HepG2 (cell line): ENCODE data around the gene PIK3R4. TPM values are rescaled to one million over a fixed set of nuclear protein-coding genes. Genes with fewer than 3 reads are reported as not detected.

Source experiments
- FOXP1 ChIP-seq, 2 experiments: fragments of 450-650 bp in 1 of 2; IDR thresholded peaks; 2 replicates each; pipeline ENCODE4 v1.6.1; 2017 to 2018; ENCODE audit warnings: antibody characterized with exemption in 1 of 2
- MED8 ChIP-seq: sonication (generic); formaldehyde crosslinking; IDR thresholded peaks from 2 replicates; pipeline ENCODE4 v1.8.1; 2023; ENCODE audit warnings: mild to moderate bottlenecking, missing genetic modification reagents; ENCODE audit not compliant: insufficient replicate concordance
- NAIF1 ChIP-seq: sonication (generic); formaldehyde crosslinking; IDR thresholded peaks from 2 replicates; pipeline ENCODE4 v1.5.0; 2020; ENCODE audit warnings: mild to moderate bottlenecking, missing genetic modification reagents, borderline replicate concordance
- NFE2L2 ChIP-seq: fragments of 150-350 bp; IDR thresholded peaks from 2 replicates; pipeline ENCODE4 v1.6.1; 2014; ENCODE audit warnings: low read length
- NR2F2 ChIP-seq: IDR thresholded peaks from 2 replicates; pipeline ENCODE4 v1.6.1; 2012; ENCODE audit warnings: low read depth, inconsistent platforms, borderline replicate concordance
- RFX5 ChIP-seq: IDR thresholded peaks from 2 replicates; pipeline ENCODE4 v1.6.1; 2011; ENCODE audit warnings: low read depth, low read length, improper control_type of control experiment
- SIX4 ChIP-seq: sonication (generic); formaldehyde crosslinking; IDR thresholded peaks from 2 replicates; pipeline ENCODE4 v1.4.0; 2020; ENCODE audit warnings: missing genetic modification reagents
- SPEN ChIP-seq: sonication (generic); formaldehyde crosslinking; IDR thresholded peaks from 2 replicates; pipeline ENCODE4 v1.5.1; 2020; ENCODE audit warnings: low read depth, mild to moderate bottlenecking, missing genetic modification reagents
- ZNF274 ChIP-seq: sonication (generic); formaldehyde crosslinking; IDR thresholded peaks from 2 replicates; pipeline ENCODE4 v1.5.1; 2020; ENCODE audit warnings: mild to moderate bottlenecking, missing genetic modification reagents
- ZNF510 ChIP-seq: sonication (generic); formaldehyde crosslinking; IDR thresholded peaks from 2 replicates; pipeline ENCODE4 v1.4.0; 2020; ENCODE audit warnings: low read depth, mild to moderate bottlenecking, missing genetic modification reagents
- ZNF567 ChIP-seq: sonication (generic); formaldehyde crosslinking; IDR thresholded peaks from 2 replicates; pipeline ENCODE4 v1.8.1; 2023; ENCODE audit warnings: mild to moderate bottlenecking, missing genetic modification reagents, borderline replicate concordance
- ZNF572 ChIP-seq: sonication (generic); formaldehyde crosslinking; IDR thresholded peaks from 2 replicates; pipeline ENCODE4 v1.5.1; 2020; ENCODE audit warnings: mild to moderate bottlenecking, missing genetic modification reagents
- ZNF589 ChIP-seq: sonication (generic); formaldehyde crosslinking; conservative IDR thresholded peaks from 2 replicates; pipeline ENCODE4 v1.8.0; 2022; ENCODE audit warnings: mild to moderate bottlenecking, moderate library complexity, missing genetic modification reagents
- ZNF615 ChIP-seq: sonication (generic); formaldehyde crosslinking; IDR thresholded peaks from 2 replicates; pipeline ENCODE4 v1.5.0; 2020; ENCODE audit warnings: mild to moderate bottlenecking, missing genetic modification reagents, borderline replicate concordance
- ZNF747 ChIP-seq: sonication (generic); formaldehyde crosslinking; IDR thresholded peaks from 2 replicates; pipeline ENCODE4 v1.8.1; 2023; ENCODE audit warnings: missing genetic modification reagents, mild to moderate bottlenecking, borderline replicate concordance
- ZNF749 ChIP-seq: sonication (generic); formaldehyde crosslinking; IDR thresholded peaks from 2 replicates; pipeline ENCODE4 v1.8.0; 2022; ENCODE audit warnings: mild to moderate bottlenecking, missing genetic modification reagents, moderate library complexity, borderline replicate concordance
- ZNF777 ChIP-seq: sonication (generic); formaldehyde crosslinking; IDR thresholded peaks from 2 replicates; pipeline ENCODE4 v1.4.0; 2020; ENCODE audit warnings: missing genetic modification reagents
- polyA plus RNA-seq, 8 experiments: library from polyadenylated mRNA; depleted of rRNA in 3 of 8; stranded (reverse) in 7 of 8; unstranded in 1 of 8; fragments of >200 nt; fragmentation: Illumina TruSeq in 4 of 8; extraction: Trizol in 4 of 8; gene quantifications; 2 replicates each; pipeline versions ENCODE4 v1.2.1 to v1.2.3, GENCODE V29; 2011 to 2016; ENCODE audit warnings: low read depth in 4 of 8, missing spikeins in 1 of 8, mixed read lengths in 1 of 8; ENCODE audit not compliant: insufficient read depth in 1 of 8
- total RNA-seq, 5 experiments: library from RNA; depleted of rRNA; stranded (reverse); fragments of >200 nt; fragmentation: Illumina TruSeq; extraction: Trizol; gene quantifications; 2 replicates each; pipeline ENCODE4 v1.2.3, GENCODE V29; 2016; ENCODE audit warnings: low read depth in 1 of 5
- TF ChIP-seq, protein P1 (sequence below): IDR thresholded peaks from 2 replicates; pipeline ENCODE4 v1.6.1; 2016; ENCODE audit warnings: low read depth, borderline replicate concordance
- TF ChIP-seq, protein P2 (sequence below): sonication (generic); formaldehyde crosslinking; IDR thresholded peaks from 2 replicates; pipeline ENCODE4 v1.8.1; 2023; ENCODE audit warnings: mild to moderate bottlenecking, moderate library complexity, missing genetic modification reagents
- TF ChIP-seq, protein P3 (sequence below): sonication (generic); formaldehyde crosslinking; IDR thresholded peaks from 2 replicates; pipeline ENCODE4 v1.5.1; 2020; ENCODE audit warnings: mild to moderate bottlenecking, missing genetic modification reagents, borderline replicate concordance
- TF ChIP-seq, protein P4 (sequence below): sonication (generic); formaldehyde crosslinking; IDR thresholded peaks from 2 replicates; pipeline ENCODE4 v1.8.1; 2023; ENCODE audit warnings: mild to moderate bottlenecking, inconsistent platforms, moderate library complexity, missing genetic modification reagents, borderline replicate concordance

Gene PIK3R4
- total and polyA plus RNA-seq, 2 of the 13 experiments (the other 11 are each of a cell fraction or from before 2014, with no cell fraction given) = 22.4 to 26.0 TPM

DNA sequence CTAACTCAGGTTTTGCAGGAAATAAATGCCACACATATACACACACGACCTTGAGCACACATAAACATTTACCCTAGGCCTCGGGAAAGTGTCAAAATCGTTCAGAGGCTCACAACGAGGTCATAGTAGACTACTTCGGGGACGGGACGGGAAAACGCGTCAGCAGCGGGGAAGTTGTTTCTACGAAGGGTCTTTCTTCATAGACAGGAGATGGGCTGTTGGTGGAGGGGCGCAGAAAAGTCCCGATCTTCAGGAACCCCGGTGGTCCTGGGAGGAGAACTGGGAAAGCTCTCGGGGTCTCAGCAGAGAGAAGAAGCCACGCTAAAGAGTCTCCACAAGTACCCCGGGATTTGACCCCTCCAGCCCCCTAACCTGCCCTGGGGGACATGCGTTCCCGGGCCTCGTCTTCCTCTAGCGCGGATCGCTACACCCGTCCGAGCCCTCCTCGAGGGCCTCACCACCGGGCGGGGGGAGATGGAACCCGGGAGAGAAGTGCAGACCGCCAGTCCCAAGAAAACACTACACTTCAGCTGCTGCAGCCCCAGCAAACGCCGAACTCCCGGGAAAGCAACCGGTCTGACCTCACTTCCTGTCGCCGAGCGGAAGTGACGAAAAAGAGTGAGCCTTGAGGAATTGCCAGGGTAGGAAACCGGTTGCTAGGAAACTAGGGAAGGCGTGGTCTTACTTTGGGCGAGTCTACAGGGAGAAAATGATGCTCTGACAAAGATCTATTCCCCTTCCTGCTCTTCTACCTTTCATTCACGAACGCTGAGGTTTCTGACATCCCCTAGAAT lies at the start of gene PIK3R4 (continued):
- TF ChIP-seq FOXP1 (IDR thresholded peaks at IDR 0.05) (no peak), FOXP1 (CRISPR knock-in tag; IDR thresholded peaks at IDR 0.05) (no peak), ZNF274 (no peak), MED8 (CRISPR knock-in tag) (no peak), ZNF615 (CRISPR knock-in tag) (no peak), ZNF589 (CRISPR knock-in tag) (no peak), RFX5 (peak; percentile 56), NR2F2 (no peak), ZNF747 (CRISPR knock-in tag) (no peak), ZNF510 (CRISPR knock-in tag) (no peak), ZNF777 (CRISPR knock-in tag) (no peak), ZNF749 (CRISPR knock-in tag) (no peak), ZNF572 (CRISPR knock-in tag) (0 out of 2 replicates have a peak, but pooled peaks have one; percentile 41), NFE2L2 (no peak), SPEN (CRISPR knock-in tag) (no peak; the same call in 1 of the 2 replicates), SIX4 (CRISPR knock-in tag) (no peak), ZNF567 (no peak; the same call in 1 of the 2 replicates), NAIF1 (CRISPR knock-in tag) (peak; percentile 72)
- TF ChIP-seq, protein P1, sequence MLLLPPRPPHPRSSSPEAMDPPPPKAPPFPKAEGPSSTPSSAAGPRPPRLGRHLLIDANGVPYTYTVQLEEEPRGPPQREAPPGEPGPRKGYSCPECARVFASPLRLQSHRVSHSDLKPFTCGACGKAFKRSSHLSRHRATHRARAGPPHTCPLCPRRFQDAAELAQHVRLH = no peak
- TF ChIP-seq, protein P2, sequence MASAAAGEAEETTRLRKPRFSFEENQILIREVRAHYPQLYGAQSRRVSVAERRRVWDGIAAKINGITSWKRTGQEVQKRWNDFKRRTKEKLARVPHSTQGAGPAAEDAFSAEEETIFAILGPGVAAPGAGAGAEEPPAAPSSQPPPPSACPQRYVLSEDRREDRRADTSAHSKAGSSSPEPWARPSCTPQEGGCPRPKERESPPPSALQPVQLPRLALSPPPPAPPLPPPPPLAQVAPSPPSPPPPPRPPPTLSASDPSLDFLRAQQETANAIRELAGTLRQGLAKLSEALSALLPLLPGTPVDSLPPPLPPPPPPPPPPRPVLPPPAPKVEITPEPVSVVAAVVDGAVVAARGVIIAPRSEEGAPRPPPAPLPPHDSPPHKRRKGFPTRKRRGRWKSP = 0 out of 2 replicates have a peak, but pooled peaks have one; percentile 40
- TF ChIP-seq, protein P3, sequence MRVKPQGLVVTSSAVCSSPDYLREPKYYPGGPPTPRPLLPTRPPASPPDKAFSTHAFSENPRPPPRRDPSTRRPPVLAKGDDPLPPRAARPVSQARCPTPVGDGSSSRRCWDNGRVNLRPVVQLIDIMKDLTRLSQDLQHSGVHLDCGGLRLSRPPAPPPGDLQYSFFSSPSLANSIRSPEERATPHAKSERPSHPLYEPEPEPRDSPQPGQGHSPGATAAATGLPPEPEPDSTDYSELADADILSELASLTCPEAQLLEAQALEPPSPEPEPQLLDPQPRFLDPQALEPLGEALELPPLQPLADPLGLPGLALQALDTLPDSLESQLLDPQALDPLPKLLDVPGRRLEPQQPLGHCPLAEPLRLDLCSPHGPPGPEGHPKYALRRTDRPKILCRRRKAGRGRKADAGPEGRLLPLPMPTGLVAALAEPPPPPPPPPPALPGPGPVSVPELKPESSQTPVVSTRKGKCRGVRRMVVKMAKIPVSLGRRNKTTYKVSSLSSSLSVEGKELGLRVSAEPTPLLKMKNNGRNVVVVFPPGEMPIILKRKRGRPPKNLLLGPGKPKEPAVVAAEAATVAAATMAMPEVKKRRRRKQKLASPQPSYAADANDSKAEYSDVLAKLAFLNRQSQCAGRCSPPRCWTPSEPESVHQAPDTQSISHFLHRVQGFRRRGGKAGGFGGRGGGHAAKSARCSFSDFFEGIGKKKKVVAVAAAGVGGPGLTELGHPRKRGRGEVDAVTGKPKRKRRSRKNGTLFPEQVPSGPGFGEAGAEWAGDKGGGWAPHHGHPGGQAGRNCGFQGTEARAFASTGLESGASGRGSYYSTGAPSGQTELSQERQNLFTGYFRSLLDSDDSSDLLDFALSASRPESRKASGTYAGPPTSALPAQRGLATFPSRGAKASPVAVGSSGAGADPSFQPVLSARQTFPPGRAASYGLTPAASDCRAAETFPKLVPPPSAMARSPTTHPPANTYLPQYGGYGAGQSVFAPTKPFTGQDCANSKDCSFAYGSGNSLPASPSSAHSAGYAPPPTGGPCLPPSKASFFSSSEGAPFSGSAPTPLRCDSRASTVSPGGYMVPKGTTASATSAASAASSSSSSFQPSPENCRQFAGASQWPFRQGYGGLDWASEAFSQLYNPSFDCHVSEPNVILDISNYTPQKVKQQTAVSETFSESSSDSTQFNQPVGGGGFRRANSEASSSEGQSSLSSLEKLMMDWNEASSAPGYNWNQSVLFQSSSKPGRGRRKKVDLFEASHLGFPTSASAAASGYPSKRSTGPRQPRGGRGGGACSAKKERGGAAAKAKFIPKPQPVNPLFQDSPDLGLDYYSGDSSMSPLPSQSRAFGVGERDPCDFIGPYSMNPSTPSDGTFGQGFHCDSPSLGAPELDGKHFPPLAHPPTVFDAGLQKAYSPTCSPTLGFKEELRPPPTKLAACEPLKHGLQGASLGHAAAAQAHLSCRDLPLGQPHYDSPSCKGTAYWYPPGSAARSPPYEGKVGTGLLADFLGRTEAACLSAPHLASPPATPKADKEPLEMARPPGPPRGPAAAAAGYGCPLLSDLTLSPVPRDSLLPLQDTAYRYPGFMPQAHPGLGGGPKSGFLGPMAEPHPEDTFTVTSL (CRISPR knock-in tag) = no peak
- TF ChIP-seq, protein P4, sequence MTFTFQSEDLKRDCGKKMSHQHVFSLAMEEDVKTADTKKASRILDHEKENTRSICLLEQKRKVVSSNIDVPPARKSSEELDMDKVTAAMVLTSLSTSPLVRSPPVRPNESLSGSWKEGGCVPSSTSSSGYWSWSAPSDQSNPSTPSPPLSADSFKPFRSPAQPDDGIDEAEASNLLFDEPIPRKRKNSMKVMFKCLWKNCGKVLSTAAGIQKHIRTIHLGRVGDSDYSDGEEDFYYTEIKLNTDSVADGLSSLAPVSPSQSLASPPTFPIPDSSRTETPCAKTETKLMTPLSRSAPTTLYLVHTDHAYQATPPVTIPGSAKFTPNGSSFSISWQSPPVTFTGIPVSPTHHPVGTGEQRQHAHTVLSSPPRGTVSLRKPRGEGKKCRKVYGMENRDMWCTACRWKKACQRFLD = no peak
